GM23338 (cell line): ENCODE results near the gene KLHL25. TPM values are rescaled to one million over a fixed set of nuclear protein-coding genes. Genes with fewer than 3 reads are reported as not detected.

Source experiments
- ATAC-seq: fragments of 200-7000 bp; cut with Tn5 transposase; 3 replicates; pipeline ENCODE4 v1.9.1; 2020
- DNase-seq: peaks from one replicate; pipeline ENCODE4 v3.0.0-alpha.2; 2015; ENCODE audit warnings: low spot score
- H2AFZ ChIP-seq: fragments of 200-600 bp; sonication (generic); 2 replicates; pipeline ENCODE4 v1.8.0; 2016; ENCODE audit warnings: antibody characterized with exemption, mild to moderate bottlenecking, moderate library complexity
- H3F3A ChIP-seq: fragments of 200-600 bp; sonication (generic); replicated peaks from 2 replicates; pipeline ENCODE4 v1.8.0; 2017; ENCODE audit warnings: antibody characterized with exemption, mixed run types, low read depth
- H3K27ac ChIP-seq: fragments of 200-600 bp; sonication (generic); 2 replicates; pipeline ENCODE4 v1.6.1; 2016; ENCODE audit warnings: low read depth
- H3K27me3 ChIP-seq: fragments of 200-600 bp; sonication (generic); 2 replicates; pipeline ENCODE4 v1.8.0; 2016; ENCODE audit warnings: mild to moderate bottlenecking, mixed run types, moderate library complexity; ENCODE audit not compliant: insufficient read depth
- H3K36me3 ChIP-seq: fragments of 200-600 bp; sonication (generic); 2 replicates; pipeline ENCODE4 v1.8.0; 2016; ENCODE audit warnings: mild to moderate bottlenecking; ENCODE audit not compliant: insufficient read depth
- H3K4me1 ChIP-seq: fragments of 200-600 bp; sonication (generic); 2 replicates; pipeline ENCODE4 v1.8.0; 2016; ENCODE audit warnings: mild to moderate bottlenecking, moderate library complexity; ENCODE audit not compliant: insufficient read depth
- H3K4me2 ChIP-seq: fragments of 200-600 bp; sonication (generic); 2 replicates; pipeline ENCODE4 v1.7.1; 2017; ENCODE audit warnings: mixed run types
- H3K4me3 ChIP-seq: fragments of 200-600 bp; sonication (generic); 2 replicates; pipeline ENCODE4 v1.6.1; 2016; ENCODE audit warnings: mixed run types
- H3K79me2 ChIP-seq: fragments of 200-600 bp; sonication (generic); replicated peaks from 2 replicates; pipeline ENCODE4 v1.8.0; 2017; ENCODE audit warnings: mild to moderate bottlenecking; ENCODE audit not compliant: insufficient read depth
- H3K9me2 ChIP-seq: fragments of 200-600 bp; sonication (generic); 2 replicates; pipeline ENCODE4 v1.8.0; 2017; ENCODE audit not compliant: insufficient read depth
- H4K20me1 ChIP-seq: fragments of 200-600 bp; sonication (generic); replicated peaks from 2 replicates; pipeline ENCODE4 v1.8.0; 2017; ENCODE audit warnings: mild to moderate bottlenecking; ENCODE audit not compliant: insufficient read depth
- H3K27ac Mint-ChIP-seq: 2 replicates; pipeline ENCODE4 v1.8.0; 2020; ENCODE audit warnings: inconsistent platforms, mild to moderate bottlenecking, moderate library complexity, mixed read lengths
- H3K27me3 Mint-ChIP-seq: 3 replicates; pipeline ENCODE4 v1.8.0; 2022; ENCODE audit warnings: low read depth, mild to moderate bottlenecking, moderate library complexity, mixed read lengths, inconsistent platforms; ENCODE audit not compliant: insufficient read depth, poor library complexity
- H3K36me3 Mint-ChIP-seq: 3 replicates; pipeline ENCODE4 v1.8.0; 2021; ENCODE audit warnings: low read depth, mild to moderate bottlenecking, inconsistent platforms, moderate library complexity, mixed read lengths
- H3K4me1 Mint-ChIP-seq: 3 replicates; pipeline ENCODE4 v1.8.0; 2020; ENCODE audit warnings: mild to moderate bottlenecking, inconsistent platforms, mixed read lengths
- H3K4me3 Mint-ChIP-seq: 3 replicates; pipeline ENCODE4 v1.8.0; 2021; ENCODE audit warnings: moderate library complexity, mild to moderate bottlenecking, inconsistent platforms, mixed read lengths
- H3K9me3 Mint-ChIP-seq: 3 replicates; pipeline ENCODE4 v1.8.0; 2020; ENCODE audit warnings: moderate library complexity, mild to moderate bottlenecking, inconsistent platforms, mixed read lengths
- CREB1 ChIP-seq: fragments of 250-450 bp; sonication (Bioruptor Pico); IDR thresholded peaks from 2 replicates; pipeline ENCODE4 v1.5.0; 2020; ENCODE audit warnings: low read depth, mild to moderate bottlenecking, moderate library complexity
- EZH2phosphoT487 ChIP-seq: fragments of 200-600 bp; sonication (generic); IDR thresholded peaks from one replicate; pipeline ENCODE4 v1.8.1; 2018; ENCODE audit warnings: antibody characterized with exemption; ENCODE audit not compliant: unreplicated experiment
- POLR2AphosphoS5 ChIP-seq: IDR thresholded peaks from 2 replicates; pipeline ENCODE4 v1.6.1; 2016; ENCODE audit warnings: antibody characterized with exemption, low read depth
- ZNF114 ChIP-seq: fragments of 250-450 bp; sonication (Bioruptor Pico); IDR thresholded peaks from 2 replicates; pipeline ENCODE4 v1.5.0; 2020; ENCODE audit warnings: mild to moderate bottlenecking, moderate library complexity
- ZNF331 ChIP-seq: fragments of 250-450 bp; sonication (Bioruptor Pico); IDR thresholded peaks from 2 replicates; pipeline ENCODE4 v1.5.0; 2020; ENCODE audit warnings: low read depth, mild to moderate bottlenecking, moderate library complexity
- polyA plus RNA-seq: library from polyadenylated mRNA; unstranded; fragments of >200 nt; fragmentation: Nextera tagmentation; extraction: Ambion mirVana; gene quantifications from 2 replicates; pipeline ENCODE4 v1.2.1, GENCODE V29; 2016
- total RNA-seq: library from RNA; depleted of rRNA; stranded (reverse); fragments of >200 nt; shearing (Covaris generic); gene quantifications from 2 replicates; pipeline ENCODE4 v1.2.3, GENCODE V29; 2014
- TF ChIP-seq, protein P1 (sequence below), 2 experiments: fragments of 200-600 bp in 1 of 2; sonication (generic) in 1 of 2; conservative IDR thresholded peaks; 2 replicates each; pipeline versions ENCODE4 v1.5.1 to v1.6.1; 2016 to 2017; ENCODE audit warnings: antibody characterized with exemption in 2 of 2, low read depth in 2 of 2, mild to moderate bottlenecking in 2 of 2, moderate library complexity in 1 of 2
- TF ChIP-seq, protein P2 (sequence below): IDR thresholded peaks from one replicate; pipeline ENCODE4 v1.6.1; 2018; ENCODE audit warnings: antibody characterized with exemption; ENCODE audit not compliant: unreplicated experiment
- TF ChIP-seq, protein P3 (sequence below): IDR thresholded peaks from 2 replicates; pipeline ENCODE4 v1.6.1; 2016; ENCODE audit warnings: antibody characterized with exemption

Gene KLHL25
- total and polyA plus RNA-seq, 2 experiments from 2014 or later, result 5.2 to 28.5 TPM

DNA sequence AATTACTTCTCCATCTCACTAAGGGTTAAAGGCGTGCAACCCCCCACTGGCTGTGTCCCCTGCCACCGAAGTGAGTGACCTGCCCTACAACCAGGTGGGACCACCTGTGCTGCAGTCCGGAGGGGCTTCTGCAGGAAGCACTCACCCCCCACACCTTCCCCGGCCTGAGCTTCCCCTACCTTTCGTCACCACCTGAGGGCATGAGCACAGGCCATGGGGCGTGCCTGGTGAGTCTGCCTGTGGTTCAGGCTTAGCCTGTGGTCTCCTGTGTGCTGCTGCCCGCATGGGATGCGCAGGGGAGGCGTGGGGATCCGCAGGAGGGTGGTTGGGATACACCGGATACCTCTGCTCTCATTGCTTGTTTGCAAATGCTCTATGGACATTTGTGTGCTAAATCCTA lies 46.0 kb downstream of the KLHL25 start:
- Histone ChIP-seq H4K20me1 (peaks cover 3% of the 10 kb centered on the region), H3K27me3 (no peaks in the 10 kb centered on the region), H3K27ac (no peak overlapping the region), H3F3A (peaks cover 18% of the 10 kb centered on the region), H3K4me1 (peaks cover 64% of the 10 kb centered on the region), H3K4me3 (no peak overlapping the region), H3K9me2 (no peaks in the 10 kb centered on the region), H3K36me3 (0 out of 2 replicates have a peak, but pooled peaks cover 11% of the 10 kb centered on the region), H2AFZ (no peak overlapping the region), H3K4me2 (no peak overlapping the region), H3K79me2 (no peaks in the 10 kb centered on the region; the same call in 1 of the 2 replicates)
- Mint-ChIP-seq H3K36me3 (peaks cover 44% of the 10 kb centered on the region), H3K27ac (peak overlapping the region; percentile 75; the same call in 1 of the 2 replicates), H3K27me3 (peaks cover 37% of the 10 kb centered on the region), H3K9me3 (no peaks in the 10 kb centered on the region), H3K4me1 (peaks cover 64% of the 10 kb centered on the region), H3K4me3 (no peak overlapping the region)
- peak; percentile 69 for DNase-seq
- ATAC-seq, result peak; percentile 56
- TF ChIP-seq POLR2AphosphoS5, result 0 out of 2 replicates have a peak, but pooled peaks have one; percentile 33
- no peak for TF ChIP-seq ZNF331 (CRISPR knock-in tag)
- TF ChIP-seq, protein P1, sequence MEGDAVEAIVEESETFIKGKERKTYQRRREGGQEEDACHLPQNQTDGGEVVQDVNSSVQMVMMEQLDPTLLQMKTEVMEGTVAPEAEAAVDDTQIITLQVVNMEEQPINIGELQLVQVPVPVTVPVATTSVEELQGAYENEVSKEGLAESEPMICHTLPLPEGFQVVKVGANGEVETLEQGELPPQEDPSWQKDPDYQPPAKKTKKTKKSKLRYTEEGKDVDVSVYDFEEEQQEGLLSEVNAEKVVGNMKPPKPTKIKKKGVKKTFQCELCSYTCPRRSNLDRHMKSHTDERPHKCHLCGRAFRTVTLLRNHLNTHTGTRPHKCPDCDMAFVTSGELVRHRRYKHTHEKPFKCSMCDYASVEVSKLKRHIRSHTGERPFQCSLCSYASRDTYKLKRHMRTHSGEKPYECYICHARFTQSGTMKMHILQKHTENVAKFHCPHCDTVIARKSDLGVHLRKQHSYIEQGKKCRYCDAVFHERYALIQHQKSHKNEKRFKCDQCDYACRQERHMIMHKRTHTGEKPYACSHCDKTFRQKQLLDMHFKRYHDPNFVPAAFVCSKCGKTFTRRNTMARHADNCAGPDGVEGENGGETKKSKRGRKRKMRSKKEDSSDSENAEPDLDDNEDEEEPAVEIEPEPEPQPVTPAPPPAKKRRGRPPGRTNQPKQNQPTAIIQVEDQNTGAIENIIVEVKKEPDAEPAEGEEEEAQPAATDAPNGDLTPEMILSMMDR (conservative IDR thresholded peaks at IDR 0.05; ENCODE audit: low read depth in 2 of 2), result peak; percentile 40 to 59

DNA sequence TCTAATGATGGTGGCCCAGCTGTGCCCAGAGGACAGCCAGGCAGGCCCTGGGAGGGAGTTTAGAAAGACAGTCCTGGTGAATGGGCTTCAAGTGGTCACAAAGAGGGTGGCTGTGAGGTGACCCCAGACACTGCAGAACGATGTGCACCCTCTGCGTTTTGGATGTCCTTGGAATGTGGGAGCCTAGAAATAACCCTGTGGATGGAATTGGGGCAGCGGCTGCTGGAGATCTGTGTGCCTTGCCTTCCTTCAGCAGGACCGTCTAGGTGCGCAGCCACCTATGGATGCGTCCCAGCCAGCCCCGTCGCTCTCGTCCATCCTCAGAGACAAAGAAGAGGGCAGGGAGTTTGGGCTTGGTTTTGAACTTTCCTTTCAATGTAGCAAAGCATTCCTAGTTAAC lies 46.5 kb downstream of the KLHL25 start:
- no peak overlapping the region for H2AFZ ChIP-seq
- H3K36me3 ChIP-seq, result 0 out of 2 replicates have a peak, but pooled peaks cover 12% of the 10 kb centered on the region
- no peaks in the 10 kb centered on the region for H3K27me3 ChIP-seq
- no peaks in the 10 kb centered on the region for H3K9me2 ChIP-seq
- H3K4me2 ChIP-seq, result no peak overlapping the region
- Mint-ChIP-seq H3K27ac (peak overlapping the region; percentile 36; the same call in 1 of the 2 replicates), H3K36me3 (peaks cover 46% of the 10 kb centered on the region), H3K9me3 (no peaks in the 10 kb centered on the region), H3K4me3 (no peak overlapping the region), H3K4me1 (peaks cover 64% of the 10 kb centered on the region), H3K27me3 (peaks cover 40% of the 10 kb centered on the region)
- H4K20me1 ChIP-seq, result peaks cover 3% of the 10 kb centered on the region
- no peak overlapping the region for H3K27ac ChIP-seq
- H3K4me1 ChIP-seq, result peaks cover 63% of the 10 kb centered on the region
- no peak for ATAC-seq
- H3F3A ChIP-seq, result peaks cover 18% of the 10 kb centered on the region
- H3K79me2 ChIP-seq, result no peaks in the 10 kb centered on the region; the same call in 1 of the 2 replicates
- DNase-seq, result no peak
- no peak overlapping the region for H3K4me3 ChIP-seq
- TF ChIP-seq ZNF331 (CRISPR knock-in tag) (no peak), CREB1 (CRISPR knock-in tag) (no peak), EZH2phosphoT487 (no peak), POLR2AphosphoS5 (no peak), ZNF114 (CRISPR knock-in tag) (no peak)
- TF ChIP-seq, protein P2, sequence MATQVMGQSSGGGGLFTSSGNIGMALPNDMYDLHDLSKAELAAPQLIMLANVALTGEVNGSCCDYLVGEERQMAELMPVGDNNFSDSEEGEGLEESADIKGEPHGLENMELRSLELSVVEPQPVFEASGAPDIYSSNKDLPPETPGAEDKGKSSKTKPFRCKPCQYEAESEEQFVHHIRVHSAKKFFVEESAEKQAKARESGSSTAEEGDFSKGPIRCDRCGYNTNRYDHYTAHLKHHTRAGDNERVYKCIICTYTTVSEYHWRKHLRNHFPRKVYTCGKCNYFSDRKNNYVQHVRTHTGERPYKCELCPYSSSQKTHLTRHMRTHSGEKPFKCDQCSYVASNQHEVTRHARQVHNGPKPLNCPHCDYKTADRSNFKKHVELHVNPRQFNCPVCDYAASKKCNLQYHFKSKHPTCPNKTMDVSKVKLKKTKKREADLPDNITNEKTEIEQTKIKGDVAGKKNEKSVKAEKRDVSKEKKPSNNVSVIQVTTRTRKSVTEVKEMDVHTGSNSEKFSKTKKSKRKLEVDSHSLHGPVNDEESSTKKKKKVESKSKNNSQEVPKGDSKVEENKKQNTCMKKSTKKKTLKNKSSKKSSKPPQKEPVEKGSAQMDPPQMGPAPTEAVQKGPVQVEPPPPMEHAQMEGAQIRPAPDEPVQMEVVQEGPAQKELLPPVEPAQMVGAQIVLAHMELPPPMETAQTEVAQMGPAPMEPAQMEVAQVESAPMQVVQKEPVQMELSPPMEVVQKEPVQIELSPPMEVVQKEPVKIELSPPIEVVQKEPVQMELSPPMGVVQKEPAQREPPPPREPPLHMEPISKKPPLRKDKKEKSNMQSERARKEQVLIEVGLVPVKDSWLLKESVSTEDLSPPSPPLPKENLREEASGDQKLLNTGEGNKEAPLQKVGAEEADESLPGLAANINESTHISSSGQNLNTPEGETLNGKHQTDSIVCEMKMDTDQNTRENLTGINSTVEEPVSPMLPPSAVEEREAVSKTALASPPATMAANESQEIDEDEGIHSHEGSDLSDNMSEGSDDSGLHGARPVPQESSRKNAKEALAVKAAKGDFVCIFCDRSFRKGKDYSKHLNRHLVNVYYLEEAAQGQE, result no peak
- TF ChIP-seq, protein P3, sequence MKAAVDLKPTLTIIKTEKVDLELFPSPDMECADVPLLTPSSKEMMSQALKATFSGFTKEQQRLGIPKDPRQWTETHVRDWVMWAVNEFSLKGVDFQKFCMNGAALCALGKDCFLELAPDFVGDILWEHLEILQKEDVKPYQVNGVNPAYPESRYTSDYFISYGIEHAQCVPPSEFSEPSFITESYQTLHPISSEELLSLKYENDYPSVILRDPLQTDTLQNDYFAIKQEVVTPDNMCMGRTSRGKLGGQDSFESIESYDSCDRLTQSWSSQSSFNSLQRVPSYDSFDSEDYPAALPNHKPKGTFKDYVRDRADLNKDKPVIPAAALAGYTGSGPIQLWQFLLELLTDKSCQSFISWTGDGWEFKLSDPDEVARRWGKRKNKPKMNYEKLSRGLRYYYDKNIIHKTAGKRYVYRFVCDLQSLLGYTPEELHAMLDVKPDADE, result no peak
